A673 (cell line): Measurements from ENCODE around the gene EIPR1.

Experiments
- EZH2 ChIP-seq: fragments of 200-600 bp; sonication (generic); IDR thresholded peaks from 2 replicates; pipeline ENCODE4 v1.6.1; 2017; ENCODE audit warnings: borderline replicate concordance, low read depth, mild to moderate bottlenecking, mixed read lengths, antibody characterized with exemption, low read length; ENCODE audit not compliant: poor library complexity, severe bottlenecking
- TF ChIP-seq, protein P1 (sequence below): fragments of 300-800, 200-600 bp; sonication (generic); conservative IDR thresholded peaks from 2 replicates; pipeline ENCODE4 v1.5.1; 2017; ENCODE audit warnings: low read depth, mild to moderate bottlenecking, antibody characterized with exemption, low read length, moderate library complexity, mixed read lengths

DNA sequence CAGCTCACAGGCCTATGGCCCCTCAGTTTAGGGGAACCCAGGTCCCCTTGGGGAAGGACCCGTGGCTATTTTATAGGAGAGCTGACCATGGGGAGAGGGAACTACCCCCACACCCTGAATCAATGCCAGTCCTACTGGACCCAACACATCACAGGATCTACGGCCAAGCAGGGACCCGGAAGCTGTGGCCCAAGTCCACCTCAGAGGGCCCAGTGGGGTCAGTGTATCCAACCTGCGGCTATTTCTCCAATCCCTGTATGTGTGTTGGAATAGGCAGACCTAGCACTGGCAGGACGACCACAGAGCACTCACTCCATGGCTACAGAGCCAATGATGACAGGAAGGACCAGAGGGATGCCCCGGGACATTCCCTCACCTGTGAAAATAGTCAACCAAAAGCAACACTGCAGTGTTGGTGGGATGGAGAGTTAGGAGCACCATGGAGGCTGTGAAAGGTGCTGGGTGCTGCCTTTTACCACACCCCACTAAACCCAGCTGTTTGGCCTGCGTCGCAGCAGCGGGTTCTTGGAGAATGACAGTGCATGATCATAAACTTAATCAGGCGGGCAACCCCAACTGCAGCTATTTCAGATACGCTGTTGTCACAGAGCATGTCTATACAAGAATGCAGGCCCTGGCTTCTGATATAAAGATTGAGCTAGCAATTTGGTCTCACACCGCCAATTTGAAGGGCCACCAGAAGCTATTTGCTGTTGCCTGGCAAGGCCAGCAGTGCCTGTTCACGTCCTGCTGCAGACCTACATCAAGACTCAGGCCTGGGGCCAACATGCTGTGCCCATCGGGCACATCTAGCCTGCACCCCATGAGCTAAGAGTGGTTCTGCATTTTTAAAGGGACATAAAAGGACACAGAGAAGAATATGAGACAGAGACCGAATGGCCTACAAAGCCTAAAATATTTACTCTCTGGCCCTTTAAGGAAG is 110.4 kb downstream of the EIPR1 start:
- TF ChIP-seq, protein P1, sequence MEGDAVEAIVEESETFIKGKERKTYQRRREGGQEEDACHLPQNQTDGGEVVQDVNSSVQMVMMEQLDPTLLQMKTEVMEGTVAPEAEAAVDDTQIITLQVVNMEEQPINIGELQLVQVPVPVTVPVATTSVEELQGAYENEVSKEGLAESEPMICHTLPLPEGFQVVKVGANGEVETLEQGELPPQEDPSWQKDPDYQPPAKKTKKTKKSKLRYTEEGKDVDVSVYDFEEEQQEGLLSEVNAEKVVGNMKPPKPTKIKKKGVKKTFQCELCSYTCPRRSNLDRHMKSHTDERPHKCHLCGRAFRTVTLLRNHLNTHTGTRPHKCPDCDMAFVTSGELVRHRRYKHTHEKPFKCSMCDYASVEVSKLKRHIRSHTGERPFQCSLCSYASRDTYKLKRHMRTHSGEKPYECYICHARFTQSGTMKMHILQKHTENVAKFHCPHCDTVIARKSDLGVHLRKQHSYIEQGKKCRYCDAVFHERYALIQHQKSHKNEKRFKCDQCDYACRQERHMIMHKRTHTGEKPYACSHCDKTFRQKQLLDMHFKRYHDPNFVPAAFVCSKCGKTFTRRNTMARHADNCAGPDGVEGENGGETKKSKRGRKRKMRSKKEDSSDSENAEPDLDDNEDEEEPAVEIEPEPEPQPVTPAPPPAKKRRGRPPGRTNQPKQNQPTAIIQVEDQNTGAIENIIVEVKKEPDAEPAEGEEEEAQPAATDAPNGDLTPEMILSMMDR, result no peak
- no peak for TF ChIP-seq EZH2
